HFF-Myc (cell line): ENCODE measurements around the gene GALNT7.
A peak's percentile ranks its signal among the peaks of the same experiment; 100 is the strongest.
"Not testable (repeated sequence)": the region's sequence is repeated elsewhere in the genome, so short reads cannot be mapped to it uniquely, and the experiment has no call there.

Experiments
- DNase-seq: peaks from one replicate; pipeline ENCODE4 v3.0.0-alpha.2; 2011; ENCODE audit warnings: low read depth; ENCODE audit errors: extremely low read depth
- H3K4me3 ChIP-seq: replicated peaks from 2 replicates; pipeline ENCODE4 v1.5.1; 2011; ENCODE audit warnings: low read depth, mild to moderate bottlenecking, control low read depth, low read length
- TF ChIP-seq, protein P1 (sequence below): IDR thresholded peaks from 2 replicates; pipeline ENCODE4 v1.5.1; 2012; ENCODE audit warnings: mild to moderate bottlenecking, low read depth, low read length, control low read depth; ENCODE audit errors: missing control alignments

Gene GALNT7

DNA sequence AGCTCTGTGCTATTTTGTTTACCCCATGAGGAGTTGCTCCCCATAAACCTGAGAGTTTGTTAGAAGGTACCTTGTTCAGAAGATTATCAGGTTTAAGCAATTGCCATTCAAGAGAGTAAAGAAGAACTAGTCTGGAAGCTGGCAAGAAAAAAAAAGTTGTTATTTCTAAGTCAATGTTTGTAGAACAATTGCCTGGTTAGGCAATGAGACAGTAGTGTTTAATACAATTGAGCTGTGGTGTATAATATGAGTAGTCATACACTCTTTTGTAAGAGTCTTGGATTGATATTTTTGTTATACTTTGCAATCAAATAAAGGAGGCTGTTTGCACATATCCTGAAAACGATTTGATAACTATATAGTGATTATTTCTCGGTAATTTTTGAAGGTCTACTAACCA lies 44.7 kb downstream of the GALNT7 start:
- TF ChIP-seq, protein P1, sequence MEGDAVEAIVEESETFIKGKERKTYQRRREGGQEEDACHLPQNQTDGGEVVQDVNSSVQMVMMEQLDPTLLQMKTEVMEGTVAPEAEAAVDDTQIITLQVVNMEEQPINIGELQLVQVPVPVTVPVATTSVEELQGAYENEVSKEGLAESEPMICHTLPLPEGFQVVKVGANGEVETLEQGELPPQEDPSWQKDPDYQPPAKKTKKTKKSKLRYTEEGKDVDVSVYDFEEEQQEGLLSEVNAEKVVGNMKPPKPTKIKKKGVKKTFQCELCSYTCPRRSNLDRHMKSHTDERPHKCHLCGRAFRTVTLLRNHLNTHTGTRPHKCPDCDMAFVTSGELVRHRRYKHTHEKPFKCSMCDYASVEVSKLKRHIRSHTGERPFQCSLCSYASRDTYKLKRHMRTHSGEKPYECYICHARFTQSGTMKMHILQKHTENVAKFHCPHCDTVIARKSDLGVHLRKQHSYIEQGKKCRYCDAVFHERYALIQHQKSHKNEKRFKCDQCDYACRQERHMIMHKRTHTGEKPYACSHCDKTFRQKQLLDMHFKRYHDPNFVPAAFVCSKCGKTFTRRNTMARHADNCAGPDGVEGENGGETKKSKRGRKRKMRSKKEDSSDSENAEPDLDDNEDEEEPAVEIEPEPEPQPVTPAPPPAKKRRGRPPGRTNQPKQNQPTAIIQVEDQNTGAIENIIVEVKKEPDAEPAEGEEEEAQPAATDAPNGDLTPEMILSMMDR = no peak
- H3K4me3 ChIP-seq = no peak overlapping the region
- no peak for DNase-seq

DNA sequence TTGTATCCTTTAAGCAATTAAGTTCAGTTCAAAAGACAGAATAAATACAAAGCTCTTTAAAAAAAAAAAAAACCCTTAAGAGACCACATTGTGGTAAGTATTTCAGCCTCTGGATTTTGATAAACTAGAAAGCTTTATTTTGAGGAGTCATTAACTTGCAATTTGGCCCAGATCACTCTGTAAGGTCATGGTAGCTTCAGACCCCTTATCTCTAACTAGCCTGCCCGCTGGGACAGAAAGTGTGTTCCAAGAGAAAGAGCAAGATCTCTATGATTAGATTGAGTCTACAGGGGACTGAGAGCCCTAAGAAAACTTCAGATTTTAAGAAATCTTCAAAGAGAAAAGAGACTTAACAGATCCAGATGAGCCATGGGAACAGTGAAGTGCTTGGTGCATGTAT lies 45.6 kb downstream of the GALNT7 start:
- no peak for DNase-seq
- no peak overlapping the region for H3K4me3 ChIP-seq
- TF ChIP-seq, protein P1 = no peak

DNA sequence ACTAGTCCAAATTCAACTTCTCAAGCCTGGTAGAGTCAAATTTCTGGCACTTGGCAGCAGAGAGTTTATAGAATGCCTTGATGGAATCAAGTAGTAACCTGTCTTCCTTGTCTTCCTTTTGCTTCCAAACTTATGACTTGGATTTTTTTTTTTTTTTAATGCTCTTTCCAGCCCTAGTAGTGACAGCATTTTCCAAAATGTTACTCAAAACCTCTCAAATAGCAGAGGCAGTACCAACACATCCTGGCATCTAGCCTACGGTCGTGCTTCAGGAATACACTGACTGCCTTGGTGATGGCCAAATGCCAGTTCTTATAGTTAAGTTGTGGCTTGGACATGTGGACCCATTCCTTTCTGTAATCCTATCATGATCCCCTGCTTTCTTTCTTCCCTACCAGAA lies 46.0 kb downstream of the GALNT7 start:
- no peak overlapping the region for H3K4me3 ChIP-seq
- DNase-seq = peak; percentile 53

DNA sequence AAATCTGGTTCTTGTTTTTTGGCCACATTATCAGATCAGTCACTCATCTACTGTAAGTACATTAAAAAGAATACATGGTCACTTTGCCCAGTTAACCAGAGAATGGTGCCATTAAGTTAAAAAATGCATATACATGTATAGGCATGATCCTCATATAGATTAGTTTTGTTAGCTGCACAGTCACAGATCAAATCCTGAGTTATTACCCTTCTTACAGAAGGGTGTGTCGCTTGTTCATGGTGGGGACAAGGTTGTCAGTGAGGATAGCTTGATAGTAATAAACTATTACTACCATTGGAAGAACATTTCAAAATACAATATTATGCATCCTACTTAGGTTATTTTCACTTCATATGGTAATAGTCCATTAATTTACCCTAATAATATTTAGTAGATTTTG lies 48.5 kb downstream of the GALNT7 start:
- TF ChIP-seq, protein P1 = no peak
- DNase-seq = no peak

More for the DNA sequence above, 46.0 kb downstream of the GALNT7 start:
- TF ChIP-seq, protein P1 = no peak

DNA sequence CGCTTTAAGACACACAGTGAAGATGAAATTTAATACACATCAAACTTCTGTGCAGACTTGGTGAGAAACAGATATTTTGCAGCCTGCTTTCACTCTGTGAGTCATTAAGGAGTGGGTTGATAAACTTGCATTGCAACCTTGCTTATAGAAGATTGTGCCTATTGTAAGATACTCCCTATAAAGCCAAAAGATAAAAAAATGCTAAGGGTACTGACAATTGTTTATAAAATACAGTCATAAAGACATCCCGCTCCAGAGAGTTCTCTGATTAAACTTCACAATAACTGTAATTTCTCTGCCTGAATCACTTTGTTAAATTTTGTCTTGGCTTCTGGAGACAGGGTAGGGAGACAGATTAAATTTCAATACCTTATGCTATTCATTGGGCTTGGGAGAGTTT lies 49.1 kb downstream of the GALNT7 start:
- TF ChIP-seq, protein P1 = no peak
- no peak for DNase-seq
- no peak overlapping the region for H3K4me3 ChIP-seq

More for the DNA sequence above, 48.5 kb downstream of the GALNT7 start:
- no peak overlapping the region for H3K4me3 ChIP-seq

DNA sequence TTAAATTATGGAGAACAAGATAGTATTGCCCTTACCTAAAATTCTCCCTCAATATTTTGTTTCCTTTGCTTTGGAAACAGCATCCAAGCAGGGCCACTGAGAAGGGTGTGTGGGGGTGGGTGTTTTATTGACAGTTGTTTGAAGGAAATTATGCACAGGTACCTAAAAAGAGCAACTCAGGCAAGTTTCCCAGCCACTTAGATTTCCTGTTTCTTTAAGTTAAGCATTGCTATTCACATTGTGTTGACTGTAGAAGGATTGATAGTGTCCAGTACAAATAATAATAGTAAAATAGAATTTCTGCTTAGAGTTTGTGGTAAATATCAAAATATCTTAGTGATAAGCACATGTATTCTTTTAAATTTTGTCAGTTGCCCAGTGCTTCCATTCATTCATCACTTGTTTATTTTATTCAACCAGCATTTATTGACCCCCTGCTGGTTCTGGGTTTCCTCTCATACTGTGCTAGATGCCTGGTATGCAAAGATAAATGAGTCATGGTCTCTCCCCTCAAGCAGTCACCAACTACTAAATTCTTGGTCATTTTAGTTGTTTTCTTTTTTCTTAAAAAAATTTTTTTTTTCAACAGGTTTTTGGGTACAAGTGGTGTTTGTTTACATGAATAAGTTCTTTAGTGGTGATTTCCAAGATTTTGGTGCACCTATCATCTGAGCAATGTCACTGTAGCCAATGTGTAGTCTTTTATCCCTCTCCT lies 50.0 kb downstream of the GALNT7 start:
- DNase-seq = no peak
- TF ChIP-seq, protein P1 = no peak
- no peak overlapping the region for H3K4me3 ChIP-seq

DNA sequence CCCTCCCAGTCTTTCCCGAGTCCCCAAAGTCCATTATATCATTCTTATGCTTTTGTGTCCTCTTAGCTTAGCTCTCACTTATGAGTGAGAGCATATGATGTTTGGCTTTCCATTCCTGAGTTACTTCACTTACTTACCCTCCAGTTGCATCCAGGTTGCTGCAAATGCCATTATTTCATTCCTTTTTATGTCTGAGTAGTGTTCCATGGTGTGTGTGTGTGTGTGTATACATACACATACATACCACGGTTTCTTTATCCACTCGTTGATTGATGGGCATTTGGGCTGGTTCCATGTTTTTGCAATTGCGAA lies 50.5 kb downstream of the GALNT7 start:
- DNase-seq, H3K4me3 ChIP-seq: not testable (repeated sequence)
